NCI-H82 treated with DMSO at 0.1 percent for 48 hours (cell line): Measurements from ENCODE around the gene CYSTM1.

ENCODE experiments used
- DNase-seq: peaks from one replicate; lab custom pipeline; 2025; ENCODE audit not compliant: unreplicated experiment; lab: John Stamatoyannopoulos, UW

CYSTM1 gene

GRCh38 chr5:140205216-140205615 lies 30.2 kb downstream of the CYSTM1 start:
- no peak for DNase-seq

- DNase-seq = no peak
Observed at GRCh38 chr5:140205952-140206351, 31.0 kb downstream of the CYSTM1 start.

- DNase-seq = no peak
Observed at GRCh38 chr5:140207250-140207964, 32.4 kb downstream of the CYSTM1 start.

GRCh38 chr5:140208065-140208464 lies 33.1 kb downstream of the CYSTM1 start:
- DNase-seq = no peak

GRCh38 chr5:140213370-140213983 lies 38.5 kb downstream of the CYSTM1 start:
- no peak for DNase-seq

- no peak for DNase-seq
Observed at GRCh38 chr5:140214831-140215230, 39.8 kb downstream of the CYSTM1 start.

- DNase-seq = no peak
Observed at GRCh38 chr5:140215276-140215675, 40.3 kb downstream of the CYSTM1 start.

GRCh38 chr5:140216478-140217074 lies 41.6 kb downstream of the CYSTM1 start:
- no peak for DNase-seq

- DNase-seq = no peak
Observed at GRCh38 chr5:140217299-140218026, 42.5 kb downstream of the CYSTM1 start.

GRCh38 chr5:140219068-140219991 lies 44.3 kb downstream of the CYSTM1 start:
- no peak for DNase-seq

- DNase-seq = no peak
Observed at GRCh38 chr5:140220032-140220697, 45.2 kb downstream of the CYSTM1 start.

GRCh38 chr5:140220698-140221064 lies 45.7 kb downstream of the CYSTM1 start:
- DNase-seq = no peak

GRCh38 chr5:140221697-140222223 lies 46.8 kb downstream of the CYSTM1 start:
- DNase-seq = no peak

- no peak for DNase-seq
Observed at GRCh38 chr5:140222416-140222815, 47.4 kb downstream of the CYSTM1 start.

GRCh38 chr5:140223567-140223966 lies 48.6 kb downstream of the CYSTM1 start:
- DNase-seq = no peak

GRCh38 chr5:140224658-140225057 lies 49.7 kb downstream of the CYSTM1 start:
- no peak for DNase-seq

- no peak for DNase-seq
Observed at GRCh38 chr5:140225396-140225795, 50.4 kb downstream of the CYSTM1 start.

GRCh38 chr5:140227046-140227445 lies 52.1 kb downstream of the CYSTM1 start:
- no peak for DNase-seq

- no peak for DNase-seq
Observed at GRCh38 chr5:140228364-140228837, 53.4 kb downstream of the CYSTM1 start.

- no peak for DNase-seq
Observed at GRCh38 chr5:140230373-140230772, 55.4 kb downstream of the CYSTM1 start.
